ENCODE measurements around the gene NEDD8.
"Not testable (repeated sequence)": the region's sequence is repeated elsewhere in the genome, so short reads cannot be mapped to it uniquely, and the experiment has no call there.

NEDD8 gene

DNA sequence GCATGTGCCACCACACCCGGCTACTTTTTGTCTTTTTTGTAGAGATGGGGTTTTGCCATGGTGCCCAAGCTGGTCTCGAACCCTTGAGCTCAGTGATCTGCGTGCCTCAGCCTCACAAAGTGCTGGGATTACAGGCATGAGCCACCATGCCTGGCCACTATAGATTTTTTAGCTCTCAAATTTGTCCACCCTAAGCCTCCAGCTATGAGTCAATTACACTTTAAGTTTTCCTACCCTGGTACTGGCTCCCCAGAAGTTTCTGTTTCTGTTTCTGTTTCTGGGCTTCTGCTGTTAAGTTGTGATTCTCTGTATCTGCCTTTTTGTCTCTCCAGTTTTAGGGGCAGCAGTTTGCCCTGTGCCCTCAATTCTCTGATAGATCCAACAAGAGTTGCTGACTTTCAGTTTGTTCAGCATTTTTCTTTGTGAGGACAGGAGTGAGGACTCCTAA, 14.6 kb upstream of the NEDD8 start:
- no peak for FAIRE-seq

DNA sequence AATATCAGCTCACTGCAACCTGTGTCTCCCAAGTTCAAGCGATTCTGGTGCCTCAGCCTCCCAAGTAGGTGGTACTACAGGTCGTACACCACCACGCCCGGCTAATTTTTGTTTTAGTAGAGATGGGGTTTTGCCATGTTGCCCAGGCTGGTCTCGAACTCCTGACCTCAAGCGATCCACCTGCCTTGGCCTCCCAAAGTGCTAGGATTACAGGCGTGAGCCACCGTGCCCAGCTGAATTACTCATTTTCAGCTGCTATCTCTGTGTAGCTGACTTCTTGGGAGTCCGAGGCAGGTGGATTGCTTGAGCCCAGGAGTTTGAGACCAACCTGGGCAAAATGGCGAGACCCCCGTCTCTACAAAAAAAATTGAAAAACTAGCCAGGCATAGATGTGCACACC, 13.2 kb upstream of the NEDD8 start:
- FAIRE-seq: not testable (repeated sequence)

DNA sequence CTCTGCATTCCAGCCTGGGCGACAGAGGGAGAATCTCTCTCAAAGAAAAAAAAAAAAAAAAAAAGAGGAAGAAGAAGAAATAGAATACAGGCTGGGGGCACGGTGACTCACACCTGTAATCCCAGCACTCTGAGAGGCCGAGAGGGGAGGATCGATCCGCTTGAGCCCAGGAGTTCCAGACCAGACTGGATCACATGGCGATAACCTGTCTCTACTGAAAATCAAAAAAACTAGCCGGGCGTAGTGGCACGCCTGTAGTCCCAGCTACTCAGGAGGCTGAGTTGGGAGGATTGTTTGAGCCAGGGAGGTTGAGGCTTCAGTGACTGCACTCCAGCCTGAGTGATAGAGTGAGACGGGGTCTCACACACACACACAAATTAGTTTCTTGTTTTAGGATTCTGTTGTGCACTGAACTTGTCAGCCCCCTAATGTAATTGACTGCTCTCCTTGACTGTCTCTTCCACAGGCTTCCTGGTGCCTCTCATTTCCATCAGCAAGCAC, 11.2 kb upstream of the NEDD8 start:
- no peak for FAIRE-seq

DNA sequence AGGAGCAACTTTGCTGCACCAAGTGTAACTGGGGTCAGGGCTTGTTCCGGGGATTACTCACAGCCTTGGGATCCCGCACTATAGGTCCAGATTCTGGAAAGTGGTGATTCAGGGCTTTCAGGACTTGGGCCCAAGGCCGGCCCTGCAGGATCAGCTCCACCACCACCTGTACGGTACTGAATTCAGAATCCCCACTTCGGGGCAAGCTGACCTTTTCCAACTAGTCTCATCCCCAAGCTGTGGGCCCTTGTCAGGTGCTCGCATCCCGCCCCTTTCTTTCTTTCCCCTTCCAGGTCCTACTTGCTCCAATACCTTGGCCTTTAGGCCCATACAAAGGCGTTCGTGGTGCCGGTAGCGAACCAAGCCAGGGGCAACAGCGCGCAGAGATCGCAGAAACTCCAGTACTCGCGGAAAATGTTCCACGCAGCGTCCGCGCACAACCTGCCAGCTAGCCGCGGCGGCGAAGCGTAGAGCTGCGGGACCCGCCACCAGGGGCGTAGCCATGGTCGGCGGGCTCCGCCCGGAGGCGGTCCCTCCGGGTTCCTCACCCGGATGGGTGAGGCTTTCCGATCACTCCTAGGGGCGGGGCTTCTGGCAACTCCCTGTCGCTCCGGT, 9.8 kb upstream of the NEDD8 start:
- FAIRE-seq: no peak

DNA sequence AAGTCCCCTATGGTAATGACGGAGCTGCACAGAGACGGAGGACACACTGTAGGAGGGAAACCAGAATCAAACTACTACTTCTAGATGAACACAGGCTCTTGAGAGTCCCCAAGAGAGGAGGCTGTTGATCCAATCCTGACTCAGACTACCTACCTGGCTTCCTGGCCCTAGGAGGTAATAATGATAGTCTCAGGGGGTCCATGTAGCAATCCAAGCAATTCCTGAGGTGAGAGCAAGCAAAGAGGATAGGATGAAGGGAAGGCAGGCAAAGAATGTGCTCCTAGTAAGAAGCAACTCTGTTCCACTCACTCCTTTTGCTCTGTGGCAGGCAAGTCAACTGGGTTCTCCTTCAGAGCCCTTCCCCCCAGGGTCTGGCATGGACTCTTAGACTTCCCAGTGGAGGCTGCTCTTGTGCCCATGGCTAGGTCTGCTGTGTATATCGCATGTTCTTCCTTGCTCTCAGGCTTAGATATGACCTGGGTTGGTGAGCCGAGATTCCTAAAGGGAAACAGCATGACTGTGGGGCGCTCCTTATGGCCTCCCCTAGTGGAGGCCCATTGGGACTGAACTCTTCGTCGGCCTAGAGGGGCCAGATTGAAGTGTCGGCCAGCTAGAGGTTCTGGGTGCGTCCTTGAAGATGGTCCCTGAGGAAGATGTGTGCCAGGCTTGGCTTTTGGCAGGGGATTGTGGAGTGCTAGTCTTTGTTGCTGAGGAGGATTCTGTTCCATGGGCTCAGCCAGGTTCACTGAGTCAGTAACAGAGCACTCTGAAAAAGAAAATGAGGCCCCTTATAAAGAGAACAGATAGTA, 8.1 kb upstream of the NEDD8 start:
- FAIRE-seq: no peak

DNA sequence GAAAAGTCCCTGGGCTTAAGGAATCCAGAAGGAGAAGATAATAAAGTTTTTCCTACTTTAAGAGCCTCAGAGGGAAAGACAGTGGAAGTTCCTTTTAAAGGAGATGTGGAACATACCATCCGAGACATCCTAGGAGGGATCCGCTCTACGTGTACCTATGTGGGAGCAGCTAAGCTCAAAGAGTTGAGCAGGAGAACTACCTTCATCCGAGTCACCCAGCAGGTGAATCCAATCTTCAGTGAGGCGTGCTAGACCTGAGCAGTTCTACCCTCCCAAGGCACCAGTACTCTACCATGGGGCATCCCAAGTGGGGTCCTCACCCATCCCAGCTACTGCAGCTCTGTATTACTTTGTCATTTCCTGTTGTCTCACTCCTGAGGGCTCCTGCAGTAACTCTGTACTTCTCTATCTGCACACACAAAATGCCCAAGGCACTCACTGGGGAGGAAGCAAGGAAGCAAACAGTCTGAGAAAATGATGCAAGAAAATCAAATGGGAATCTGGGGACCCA, 6.4 kb upstream of the NEDD8 start:
- FAIRE-seq: no peak

DNA sequence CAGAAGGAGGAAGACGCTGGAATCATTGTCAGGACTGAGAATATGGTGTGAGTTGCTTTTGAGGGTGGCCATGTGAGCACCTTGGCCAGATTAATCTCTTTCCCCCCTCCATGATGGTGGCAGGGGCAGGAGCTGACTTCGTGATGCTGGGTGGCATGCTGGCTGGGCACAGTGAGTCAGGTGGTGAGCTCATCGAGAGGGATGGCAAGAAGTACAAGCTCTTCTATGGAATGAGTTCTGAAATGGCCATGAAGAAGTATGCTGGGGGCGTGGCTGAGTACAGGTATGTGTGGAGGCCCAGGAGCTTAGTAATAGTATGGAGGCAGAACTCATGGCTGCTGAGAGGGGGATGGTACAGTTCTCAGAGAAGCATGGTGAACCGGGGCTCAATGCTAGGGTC, 6.0 kb upstream of the NEDD8 start:
- FAIRE-seq: no peak

DNA sequence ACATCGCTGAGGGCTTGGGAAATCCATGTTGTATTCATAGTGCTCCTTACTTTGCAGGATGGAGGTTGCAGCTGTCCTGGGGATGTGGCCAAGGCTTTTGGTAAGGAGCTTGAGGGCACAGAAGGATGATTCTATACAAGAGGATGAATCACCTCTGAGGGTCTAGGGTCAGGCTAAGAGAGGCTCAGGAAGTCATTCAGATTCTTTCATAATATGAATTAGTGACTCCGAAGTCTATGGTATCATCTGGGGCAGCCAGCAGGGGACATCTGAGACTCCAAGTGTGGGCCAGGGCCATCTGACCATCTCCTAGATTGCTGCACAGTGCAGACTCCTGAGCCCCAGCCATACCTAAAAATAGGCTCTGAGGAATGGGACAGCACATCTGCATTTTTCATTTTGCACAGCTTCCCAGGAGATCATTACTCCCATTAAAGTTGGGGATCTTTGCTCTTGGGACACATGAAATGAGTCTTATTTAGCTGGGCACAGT, 5.3 kb upstream of the NEDD8 start:
- no peak for FAIRE-seq

DNA sequence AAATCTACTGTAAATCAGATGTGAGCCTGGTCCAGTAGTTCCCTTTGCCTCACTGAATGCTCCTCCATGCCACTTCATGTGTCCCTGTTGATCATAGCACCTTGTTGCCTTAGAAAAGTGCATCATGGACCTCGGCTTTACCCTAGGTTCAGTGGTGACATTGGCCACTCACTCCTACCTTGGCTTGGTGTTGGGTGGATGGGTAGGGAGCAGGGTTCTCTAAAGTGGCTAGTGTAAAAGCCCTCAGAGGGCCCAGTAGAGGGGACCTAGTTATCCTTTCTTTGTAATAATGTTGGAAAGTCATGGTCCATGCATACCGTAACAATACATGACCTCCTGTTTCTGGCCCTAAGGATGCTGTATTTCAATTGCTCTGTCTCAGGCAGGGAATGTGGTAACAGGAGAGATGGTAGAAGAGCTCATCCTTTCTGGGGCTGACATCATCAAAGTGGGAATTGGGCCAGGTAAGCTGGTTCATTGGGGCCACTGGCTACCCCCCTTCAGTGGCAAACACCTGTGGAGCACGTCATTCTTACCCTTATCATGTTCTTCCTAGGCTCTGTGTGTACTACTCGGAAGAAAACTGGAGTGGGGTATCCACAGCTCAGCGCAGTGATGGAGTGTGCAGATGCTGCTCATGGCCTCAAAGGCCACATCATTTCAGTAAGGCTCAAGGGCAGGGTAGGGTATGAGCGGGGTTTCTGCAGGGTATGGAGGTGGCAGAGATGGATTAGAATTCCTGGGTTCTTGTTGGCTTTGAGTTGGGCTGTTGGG, 4.7 kb upstream of the NEDD8 start:
- no peak for FAIRE-seq

DNA sequence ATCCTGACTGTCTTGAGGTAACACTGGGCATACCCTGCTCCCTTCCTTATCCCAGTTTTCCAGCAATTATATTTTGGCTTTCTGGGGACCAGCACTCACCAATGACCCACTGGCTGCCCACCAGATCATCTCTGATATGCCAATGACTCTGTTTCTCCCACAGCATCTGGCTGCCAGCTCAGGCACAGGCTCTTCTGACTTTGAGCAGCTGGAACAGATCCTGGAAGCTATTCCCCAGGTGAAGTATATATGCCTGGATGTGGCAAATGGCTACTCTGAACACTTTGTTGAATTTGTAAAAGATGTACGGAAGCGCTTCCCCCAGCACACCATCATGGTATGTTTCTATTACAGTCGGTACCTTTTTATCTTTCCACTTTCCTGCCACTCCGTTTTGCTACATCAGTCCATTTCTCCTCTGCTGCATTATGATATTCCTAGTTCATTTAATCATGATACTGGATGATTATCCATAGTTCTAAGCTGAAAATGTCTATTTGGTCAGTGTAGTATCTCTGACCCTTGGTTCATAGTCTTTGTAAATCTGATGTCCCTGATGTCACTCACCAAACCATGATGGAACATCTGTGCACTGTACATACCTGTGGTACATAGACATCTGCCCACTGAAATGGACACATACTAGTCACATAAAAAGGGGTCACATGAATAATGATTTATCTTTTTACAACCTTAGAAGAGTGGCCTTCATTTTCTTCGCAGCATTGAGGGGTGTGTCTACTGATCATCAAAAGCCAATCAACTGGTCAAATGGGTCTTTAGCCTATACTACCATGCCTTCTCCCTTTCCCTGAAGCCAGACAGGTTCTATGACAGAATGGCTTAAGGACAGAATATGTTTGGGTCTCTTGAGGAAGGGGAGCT, 3.9 kb upstream of the NEDD8 start:
- FAIRE-seq: no peak

DNA sequence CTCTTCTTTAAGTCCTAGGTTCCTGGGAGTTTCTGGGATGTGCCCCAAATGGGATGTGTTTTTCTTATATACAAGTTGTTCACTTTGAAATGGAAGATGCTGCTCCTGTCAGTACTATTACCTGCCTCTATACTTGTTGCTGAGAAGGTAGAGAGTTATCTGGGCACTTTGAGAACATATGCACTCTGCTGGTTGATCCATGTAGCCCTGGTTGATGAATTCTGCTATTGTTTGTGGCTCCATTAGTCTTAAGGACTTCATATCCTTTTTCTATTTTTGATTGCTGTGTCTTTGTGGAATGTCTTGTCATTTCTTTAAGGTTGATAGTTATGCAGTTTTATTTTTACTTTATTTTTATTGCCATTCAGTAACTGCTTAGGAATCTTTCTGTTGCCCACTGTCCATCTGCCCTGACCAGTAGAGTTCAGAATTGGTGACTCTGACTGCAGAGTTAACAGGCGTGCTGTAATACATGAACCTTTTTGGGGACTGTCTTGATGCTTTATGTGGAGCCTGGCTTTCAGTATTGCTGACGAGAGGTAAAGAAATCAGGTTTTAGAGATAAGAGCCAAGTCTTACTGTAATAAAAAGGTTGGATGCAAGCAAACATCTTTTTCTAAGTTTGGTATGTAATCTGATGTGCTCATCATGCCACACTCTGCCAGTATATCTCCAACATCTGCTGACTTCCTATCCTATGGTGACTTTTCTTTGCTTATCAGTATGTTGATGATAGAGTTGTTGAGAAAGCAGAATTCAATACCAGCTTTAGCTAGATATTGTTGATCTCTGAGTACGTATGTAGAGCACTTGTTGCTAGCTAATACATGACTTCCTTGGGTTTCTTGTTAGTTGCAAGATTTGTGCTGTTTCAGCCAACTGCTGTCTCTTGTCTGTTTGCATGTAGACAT, 2.2 kb upstream of the NEDD8 start:
- FAIRE-seq: no peak

DNA sequence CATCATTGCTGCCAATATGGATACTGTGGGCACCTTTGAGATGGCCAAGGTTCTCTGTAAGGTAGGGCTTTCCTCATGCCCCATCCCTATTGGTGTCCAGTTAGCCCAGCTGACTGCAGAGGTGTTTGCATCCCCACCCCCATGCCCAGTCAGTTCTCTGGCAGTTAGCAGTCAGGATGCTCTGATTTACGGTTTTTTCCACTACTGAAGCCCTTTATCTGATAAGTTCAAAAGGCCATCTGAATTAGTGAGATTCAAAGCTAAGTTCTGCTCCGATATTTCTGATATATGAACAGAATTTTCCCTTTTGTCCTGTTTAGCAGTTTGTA, 1.3 kb upstream of the NEDD8 start:
- FAIRE-seq: no peak

DNA sequence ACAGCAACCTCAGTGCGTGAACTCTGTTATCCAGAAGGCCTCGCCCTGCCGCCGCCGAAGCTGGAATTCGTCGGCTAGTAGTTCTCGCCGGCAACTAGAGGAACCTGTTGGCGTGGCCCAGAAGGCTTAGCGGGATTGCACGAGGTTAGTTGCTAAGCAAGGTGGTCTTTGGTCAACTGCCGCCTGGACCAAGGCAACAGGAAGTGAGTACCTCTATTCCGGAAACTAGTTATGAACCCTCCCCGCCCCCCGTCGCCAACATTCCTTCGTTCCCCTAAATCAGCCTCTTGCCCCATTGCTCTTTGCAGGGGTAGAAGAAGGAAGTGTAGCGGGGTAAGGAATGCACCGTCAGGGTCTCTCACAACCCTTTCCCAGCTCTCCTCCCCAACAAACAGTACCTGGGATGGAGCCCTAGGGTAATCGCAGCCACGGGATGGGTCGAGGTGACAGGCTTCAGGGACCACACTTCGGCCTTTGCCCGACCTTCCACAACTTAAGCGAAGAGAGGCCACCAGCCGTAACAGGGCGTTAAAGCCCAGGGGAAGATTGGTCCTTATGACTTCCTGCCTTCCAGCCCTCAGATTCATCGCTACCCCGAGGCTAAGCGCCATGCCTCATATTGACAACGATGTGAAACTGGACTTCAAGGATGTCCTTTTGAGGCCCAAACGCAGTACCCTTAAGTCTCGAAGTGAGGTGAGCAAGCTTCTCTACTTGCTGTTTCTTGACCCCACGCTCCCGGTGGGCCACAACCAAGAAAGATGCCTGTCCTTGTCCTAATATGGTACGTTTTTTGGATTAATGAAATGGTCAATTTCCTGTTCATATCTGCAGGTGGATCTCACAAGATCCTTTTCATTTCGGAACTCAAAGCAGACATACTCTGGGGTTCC, 724 bp upstream of the NEDD8 start, which contains the start of gene GMPR2:
TSS of gene GMPR2 (plus strand) at position 285 of the 893 bp plus-strand sequence. CDS start at position 610, 325 bp downstream.
- FAIRE-seq: no peak

DNA sequence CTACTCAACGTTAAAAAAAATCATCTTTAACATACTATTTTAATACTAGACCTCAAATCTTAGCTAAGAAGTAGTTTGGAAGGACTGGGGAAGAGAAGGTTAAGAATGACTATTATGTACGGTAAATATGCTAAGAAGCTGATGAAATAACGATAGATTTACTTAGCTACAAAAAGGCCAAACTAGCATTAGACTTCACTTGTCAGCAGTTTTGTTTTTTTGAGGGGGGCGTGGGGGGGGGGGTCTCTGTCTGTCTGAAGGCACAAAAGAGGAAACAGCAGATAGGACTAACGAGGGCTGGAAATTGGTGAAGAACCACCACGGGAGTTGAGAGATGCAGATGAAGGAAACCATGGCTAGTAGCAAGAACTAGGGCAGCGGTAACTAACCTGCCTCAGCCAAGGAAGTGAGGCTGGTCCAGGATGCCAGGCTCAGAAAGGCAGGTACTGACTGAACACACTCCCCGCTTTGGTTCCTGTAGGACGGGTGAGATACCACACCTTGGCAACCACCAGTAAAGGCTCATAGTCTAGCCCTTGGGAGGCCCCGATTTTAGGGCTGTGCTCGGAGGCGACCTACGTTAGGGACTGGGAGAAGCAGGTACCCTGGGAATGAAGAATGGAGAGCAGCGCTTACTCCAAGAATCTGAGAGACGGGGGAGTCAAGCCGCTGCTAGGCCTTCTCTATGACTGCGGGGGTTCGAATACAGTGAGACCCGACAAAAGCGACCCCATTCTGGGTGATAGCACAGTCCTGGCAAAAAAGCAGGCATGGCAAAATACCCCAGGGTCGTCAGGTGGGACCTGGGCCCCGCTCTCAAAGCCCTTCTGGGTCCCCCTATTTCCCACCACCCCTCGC, 675 bp downstream of the NEDD8 start:
- no peak for FAIRE-seq

DNA sequence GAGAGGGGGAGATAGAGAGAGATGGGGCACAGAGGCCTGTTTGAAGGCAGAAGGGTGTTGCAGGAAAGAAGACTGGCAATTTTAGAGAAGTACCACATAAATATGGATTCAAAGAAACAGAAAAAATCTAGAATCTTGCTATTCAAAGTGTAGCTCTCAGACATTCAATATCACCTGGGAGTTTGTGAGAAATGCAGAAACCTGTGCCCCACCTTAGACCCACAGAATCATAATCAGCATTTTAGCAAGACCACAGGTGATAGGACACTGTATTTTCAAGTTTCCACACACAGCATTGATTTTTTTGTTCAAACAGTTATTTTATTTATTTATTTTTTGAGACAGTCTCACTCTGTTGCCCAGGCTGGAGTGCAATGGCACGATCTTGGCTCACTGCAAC, 3.3 kb downstream of the NEDD8 start:
- no peak for FAIRE-seq

DNA sequence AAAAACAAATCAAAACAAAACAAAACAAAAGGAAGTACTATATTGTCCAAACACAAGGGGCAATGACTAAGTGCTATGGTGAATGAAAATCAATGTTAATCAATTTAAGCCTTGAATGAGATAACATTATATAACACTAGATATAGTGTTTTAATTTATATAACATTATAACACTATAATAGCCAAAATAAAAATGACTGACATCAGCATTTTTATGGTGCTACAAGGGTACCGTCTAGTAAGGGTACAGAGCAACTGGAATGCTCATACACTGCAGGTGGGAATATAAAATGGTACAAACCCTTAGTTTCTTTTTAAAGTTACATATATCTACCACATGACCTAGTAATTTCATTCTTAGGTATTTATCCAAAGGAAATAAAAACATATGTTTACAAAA, 5.7 kb downstream of the NEDD8 start:
- FAIRE-seq: no peak

DNA sequence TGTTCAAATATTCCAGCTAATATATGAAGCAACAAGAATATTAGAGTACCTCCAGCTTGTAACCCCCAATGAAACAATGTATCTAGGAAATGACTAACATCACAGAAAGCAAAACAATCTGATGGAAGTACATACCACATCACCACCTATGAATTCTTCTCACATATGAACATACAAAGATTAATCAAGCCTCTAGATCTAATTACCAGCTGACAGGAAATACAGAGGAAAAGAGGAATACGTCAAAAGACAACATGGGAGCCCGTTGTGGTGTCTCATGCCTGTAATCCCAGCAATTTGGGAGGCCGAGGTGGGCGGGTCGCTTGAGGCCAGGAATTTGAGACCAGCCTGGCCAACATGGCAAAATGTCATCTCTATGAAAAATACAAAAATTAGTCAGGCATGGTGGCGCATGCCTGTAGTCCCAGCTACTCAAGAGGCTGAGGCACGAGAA, 7.5 kb downstream of the NEDD8 start:
- FAIRE-seq: no peak

DNA sequence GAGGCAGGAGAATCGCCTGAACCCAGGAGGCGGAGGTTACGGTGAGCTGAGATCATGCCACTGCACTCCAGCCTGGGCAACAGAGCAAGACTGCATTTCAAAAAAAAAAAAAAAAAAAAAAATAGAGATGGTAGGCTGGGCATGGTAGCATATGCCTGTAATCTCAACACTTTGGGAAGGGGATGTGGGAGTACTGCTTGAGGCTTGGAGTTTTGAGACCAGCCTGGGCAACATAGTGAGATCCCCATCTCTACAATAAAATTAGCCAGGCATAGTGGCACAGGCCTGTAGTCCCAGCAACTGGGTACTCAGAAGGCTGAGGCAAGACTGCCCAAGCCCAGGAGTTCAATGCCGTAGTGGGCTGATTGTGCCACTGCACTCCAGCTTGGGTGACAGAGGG, 9.2 kb downstream of the NEDD8 start:
- not testable (repeated sequence) for FAIRE-seq

DNA sequence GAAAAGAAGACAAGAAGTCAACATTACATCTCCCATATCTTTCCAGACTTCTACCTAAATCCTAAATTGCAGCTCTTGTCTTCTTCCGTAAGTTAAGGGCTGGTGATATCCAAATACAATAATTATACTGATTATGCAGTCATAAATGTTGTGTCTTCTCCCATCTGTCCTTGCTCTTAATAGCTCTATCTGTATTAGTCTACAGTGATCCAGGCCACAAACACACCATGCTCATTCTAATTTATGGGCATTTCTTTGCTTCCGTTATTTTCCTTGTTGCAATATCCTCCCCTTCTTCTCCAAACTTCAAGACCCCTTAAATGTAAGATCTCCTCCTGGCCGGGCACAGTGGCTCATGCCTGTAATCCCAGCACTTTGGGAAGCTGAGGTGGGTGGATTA, 12.6 kb downstream of the NEDD8 start:
- no peak for FAIRE-seq

Measured in islet of Langerhans (tissue), 1 donor.